Endothelial cell of hepatic sinusoid (primary cell): ENCODE data around the gene SLC38A6.

Experiments
- in situ Hi-C: cut with HindIII; loops from 2 replicates; pipeline ENCODE4 v1.10.0; 2017; ENCODE audit warnings: low sequenced_read_pairs

Gene SLC38A6

DNA sequence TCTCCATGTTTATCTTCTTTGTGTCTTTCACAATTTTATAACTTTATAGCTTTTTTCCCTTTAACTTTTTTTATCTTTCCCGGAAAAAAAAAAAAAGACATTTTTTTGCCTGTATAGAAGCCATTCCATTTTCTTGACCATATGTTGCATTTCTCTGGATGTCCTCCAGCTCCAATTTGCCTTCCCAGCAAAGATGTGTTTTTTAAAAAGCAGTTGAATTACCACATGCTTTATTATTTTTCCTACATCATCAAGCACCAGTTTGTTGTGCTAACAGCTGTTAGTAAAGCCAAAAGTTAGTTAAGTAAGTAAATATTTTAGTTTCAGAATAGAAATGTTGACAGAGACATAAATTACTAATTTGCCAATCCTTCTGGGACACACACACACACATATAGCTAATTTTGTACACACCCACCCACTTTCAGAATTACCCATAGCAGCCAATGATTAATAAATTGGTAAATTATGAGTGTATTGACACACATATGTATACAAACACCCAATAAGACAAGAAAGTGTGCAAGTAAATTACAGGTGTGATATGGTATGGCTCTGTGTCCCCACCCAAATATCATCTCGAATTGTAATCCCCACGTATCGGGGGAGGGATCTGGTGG is 118.3 kb downstream of the SLC38A6 start:
- in situ Hi-C loops, result no loop called here

DNA sequence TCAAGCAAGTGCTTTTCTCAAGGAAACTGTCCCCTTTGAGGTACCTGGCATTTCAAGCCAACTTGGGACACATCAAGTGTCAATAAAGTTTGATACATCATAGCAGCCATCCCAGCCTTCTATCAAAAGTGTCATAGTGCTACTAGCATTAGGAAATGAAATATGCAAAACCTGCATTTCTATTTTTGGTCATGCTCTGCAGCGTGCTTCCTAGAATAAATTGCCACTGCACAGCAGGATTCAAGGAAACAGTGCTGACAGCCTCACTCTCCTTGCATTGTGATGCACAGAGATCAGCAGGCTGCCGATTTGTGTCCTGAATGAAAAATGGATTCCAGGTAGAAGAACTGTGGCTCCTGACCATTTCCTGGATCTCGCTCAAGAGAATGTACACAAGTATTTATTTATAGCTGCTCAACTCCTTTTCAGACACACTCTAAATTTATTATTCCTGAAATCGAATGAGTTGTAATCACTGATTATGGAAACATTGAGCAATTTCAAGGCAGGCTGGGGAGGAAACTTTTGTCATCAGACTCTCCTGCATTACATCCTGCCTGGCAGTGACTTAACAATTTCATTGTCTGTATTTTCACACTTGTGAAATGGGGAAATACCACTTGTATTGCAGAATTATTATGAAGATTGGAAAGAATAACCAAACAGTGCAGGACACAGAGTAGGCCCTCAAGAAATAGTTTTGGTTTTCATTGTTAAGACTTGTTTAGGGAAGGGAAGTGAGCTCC is 120.9 kb downstream of the SLC38A6 start:
- in situ Hi-C loops, result no loop called here
